Measurements from ENCODE around the gene NPL. TPM values are rescaled to one million over a fixed set of nuclear protein-coding genes. Genes with fewer than 3 reads are reported as not detected.

The NPL gene
- polyA plus RNA-seq, 1 of the 3 experiments (the other 2 are of a cell fraction) = 1.5 TPM

- peak; percentile 30 for DNase-seq
- Histone ChIP-seq H3K79me2 (ENCODE audit: insufficient read depth) (no peaks in the 10 kb centered on the region), H4K20me1 (ENCODE audit: insufficient read depth) (no peaks in the 10 kb centered on the region), H3K27me3 (ENCODE audit: insufficient read depth) (no peaks in the 10 kb centered on the region), H3K4me3 (ENCODE audit: low read depth in 2 of 2, low read length in 1 of 2) (no peak overlapping the region), H3K36me3 (replicated peaks in 1 of 2; ENCODE audit: control insufficient read depth in 1 of 2, insufficient read depth in 2 of 2, low read length in 1 of 2) (no peaks in the 10 kb centered on the region), H3K4me1 (ENCODE audit: control insufficient read depth in 1 of 2, insufficient read depth in 2 of 2, low read depth in 1 of 2, low read length in 1 of 2) (peaks cover 0 to 26% of the 10 kb centered on the region in 2 experiments; a peak in 2 of 4 replicates), H3K4me2 (no peak overlapping the region), H3K9me3 (no peaks in the 10 kb centered on the region), H3K9ac (no peak overlapping the region), H3K9me2 (no peaks in the 10 kb centered on the region), H2AFZ (ENCODE audit: low read depth) (no peak overlapping the region), H3K27ac (ENCODE audit: low read depth in 2 of 2, low read length in 1 of 2) (peak overlapping the region in 1 of 2 experiments; percentile 73; a peak in 2 of 4 replicates), H3F3A (replicated peaks; ENCODE audit: insufficient read depth) (no peaks in the 10 kb centered on the region)
- ChIA-PET CTCF (interaction anchor here (0.6 to 6.6 kb wide), 7 partner anchors 12 to 681 kb away, joined by 3 to 52 read pairs (median 3); partner anchors contain the start of gene NMNAT2), POLR2A (no interaction called here)
- TF ChIP-seq PBX3 (IDR thresholded peaks at IDR 0.05) (no peak), EP300 (IDR thresholded peaks at IDR 0.05; ENCODE audit: borderline replicate concordance in 1 of 2, low read depth in 1 of 2, low read length in 1 of 2) (peak in 1 of 2 experiments; percentile 54; a peak in 1 of 4 replicates), CHD2 (IDR thresholded peaks at IDR 0.05; ENCODE audit: low read length, partially characterized antibody) (peak; percentile 21), RCOR1 (IDR thresholded peaks at IDR 0.05; ENCODE audit: low read length) (peak; percentile 42; the same call in 1 of the 2 replicates), CTCF (IDR thresholded peaks at IDR 0.05) (no peak)
- WGBS (ENCODE audit: low lambda C conversion rate) = 41% methylated on average over 3 of the region's 3 CpGs
These were observed 24.2 kb upstream of the NPL start for GRCh38 chr1:182765391-182765790.

- H4K20me1 ChIP-seq (ENCODE audit: insufficient read depth) = no peaks in the 10 kb centered on the region
- H3K9me2 ChIP-seq = no peaks in the 10 kb centered on the region
- no peaks in the 10 kb centered on the region for H3K27me3 ChIP-seq (ENCODE audit: insufficient read depth)
- 45% methylated on average over 2 of the region's 2 CpGs for WGBS (ENCODE audit: low lambda C conversion rate)
- ChIA-PET CTCF (interaction anchor here (0.9 to 6.6 kb wide), 5 partner anchors 13 to 165 kb away, joined by 3 to 52 read pairs (median 6); no protein-coding TSS in a partner anchor), POLR2A (no interaction called here)
- H3K79me2 ChIP-seq (ENCODE audit: insufficient read depth) = no peaks in the 10 kb centered on the region
- peaks cover 0 to 26% of the 10 kb centered on the region in 2 experiments; a peak in 2 of 4 replicates for H3K4me1 ChIP-seq (ENCODE audit: control insufficient read depth in 1 of 2, insufficient read depth in 2 of 2, low read depth in 1 of 2, low read length in 1 of 2)
- H3K36me3 ChIP-seq (replicated peaks in 1 of 2; ENCODE audit: control insufficient read depth in 1 of 2, insufficient read depth in 2 of 2, low read length in 1 of 2) = no peaks in the 10 kb centered on the region
- H3K9me3 ChIP-seq = no peaks in the 10 kb centered on the region
- TF ChIP-seq FOXJ3 (CRISPR knock-in tag; IDR thresholded peaks at IDR 0.05) = no peak
- TF ChIP-seq ZBTB33 (IDR thresholded peaks at IDR 0.05; ENCODE audit: borderline replicate concordance, low read depth) = no peak
- no peak for TF ChIP-seq EP300 (IDR thresholded peaks at IDR 0.05; ENCODE audit: borderline replicate concordance in 1 of 2, low read depth in 1 of 2, low read length in 1 of 2)
- no peak for TF ChIP-seq ELF1 (IDR thresholded peaks at IDR 0.05)
- no peak for TF ChIP-seq EZH2phosphoT487 (IDR thresholded peaks at IDR 0.05; ENCODE audit: borderline replicate concordance, low read depth)
- no peak for TF ChIP-seq PBX3 (IDR thresholded peaks at IDR 0.05)
- TF ChIP-seq YY1 (IDR thresholded peaks at IDR 0.05; ENCODE audit: low read depth) = no peak
- no peak for TF ChIP-seq IRF3 (IDR thresholded peaks at IDR 0.05; ENCODE audit: low read depth, low read length)
- TF ChIP-seq RAD21 (IDR thresholded peaks at IDR 0.05; ENCODE audit: low read length) = no peak
- no peak for TF ChIP-seq GATA2 (CRISPR knock-in tag; IDR thresholded peaks at IDR 0.05)
- TF ChIP-seq SIN3A (IDR thresholded peaks at IDR 0.05; ENCODE audit: borderline replicate concordance, low read depth, low read length) = no peak
- no peak for TF ChIP-seq RXRA (IDR thresholded peaks at IDR 0.05; ENCODE audit: borderline replicate concordance, low read depth)
- no peak for TF ChIP-seq MEF2A (IDR thresholded peaks at IDR 0.05; ENCODE audit: borderline replicate concordance, low read depth)
- no peak for TF ChIP-seq FOXM1 (IDR thresholded peaks at IDR 0.05; ENCODE audit: low read depth)
- no peak overlapping the region for H2AFZ ChIP-seq (ENCODE audit: low read depth)
- peak overlapping the region in 1 of 2 experiments; percentile 62; a peak in 1 of 4 replicates for H3K27ac ChIP-seq (ENCODE audit: low read depth in 2 of 2, low read length in 1 of 2)
- H3K4me3 ChIP-seq (ENCODE audit: low read depth in 2 of 2, low read length in 1 of 2) = no peak overlapping the region
- no peak for DNase-seq
- no peak overlapping the region for H3K9ac ChIP-seq
- no peak overlapping the region for H3K4me2 ChIP-seq
- H3F3A ChIP-seq (replicated peaks; ENCODE audit: insufficient read depth) = no peaks in the 10 kb centered on the region
These were observed 23.5 kb upstream of the NPL start for GRCh38 chr1:182766050-182766449.
